Retinal pigment epithelial cell (primary cell): ENCODE data around the gene HOXA10.

Source experiments
- DNase-seq: peaks from one replicate; pipeline ENCODE4 v3.0.0-alpha.2; 2010; ENCODE audit warnings: low read depth
- H3K4me3 ChIP-seq: 2 replicates; pipeline ENCODE4 v1.5.1; 2011; ENCODE audit warnings: mild to moderate bottlenecking, low read length, control low read depth, moderate library complexity
- TF ChIP-seq, protein P1 (sequence below): conservative IDR thresholded peaks from 2 replicates; pipeline ENCODE4 v1.5.1; 2011; ENCODE audit warnings: low read depth, low read length, control low read depth, inconsistent platforms

HOXA10 gene

GRCh38 chr7:27129729-27130539 lies 44.2 kb downstream of the HOXA10 start:
- TF ChIP-seq, protein P1, sequence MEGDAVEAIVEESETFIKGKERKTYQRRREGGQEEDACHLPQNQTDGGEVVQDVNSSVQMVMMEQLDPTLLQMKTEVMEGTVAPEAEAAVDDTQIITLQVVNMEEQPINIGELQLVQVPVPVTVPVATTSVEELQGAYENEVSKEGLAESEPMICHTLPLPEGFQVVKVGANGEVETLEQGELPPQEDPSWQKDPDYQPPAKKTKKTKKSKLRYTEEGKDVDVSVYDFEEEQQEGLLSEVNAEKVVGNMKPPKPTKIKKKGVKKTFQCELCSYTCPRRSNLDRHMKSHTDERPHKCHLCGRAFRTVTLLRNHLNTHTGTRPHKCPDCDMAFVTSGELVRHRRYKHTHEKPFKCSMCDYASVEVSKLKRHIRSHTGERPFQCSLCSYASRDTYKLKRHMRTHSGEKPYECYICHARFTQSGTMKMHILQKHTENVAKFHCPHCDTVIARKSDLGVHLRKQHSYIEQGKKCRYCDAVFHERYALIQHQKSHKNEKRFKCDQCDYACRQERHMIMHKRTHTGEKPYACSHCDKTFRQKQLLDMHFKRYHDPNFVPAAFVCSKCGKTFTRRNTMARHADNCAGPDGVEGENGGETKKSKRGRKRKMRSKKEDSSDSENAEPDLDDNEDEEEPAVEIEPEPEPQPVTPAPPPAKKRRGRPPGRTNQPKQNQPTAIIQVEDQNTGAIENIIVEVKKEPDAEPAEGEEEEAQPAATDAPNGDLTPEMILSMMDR = no peak
- H3K4me3 ChIP-seq = no peak overlapping the region
- DNase-seq = no peak

DNA sequence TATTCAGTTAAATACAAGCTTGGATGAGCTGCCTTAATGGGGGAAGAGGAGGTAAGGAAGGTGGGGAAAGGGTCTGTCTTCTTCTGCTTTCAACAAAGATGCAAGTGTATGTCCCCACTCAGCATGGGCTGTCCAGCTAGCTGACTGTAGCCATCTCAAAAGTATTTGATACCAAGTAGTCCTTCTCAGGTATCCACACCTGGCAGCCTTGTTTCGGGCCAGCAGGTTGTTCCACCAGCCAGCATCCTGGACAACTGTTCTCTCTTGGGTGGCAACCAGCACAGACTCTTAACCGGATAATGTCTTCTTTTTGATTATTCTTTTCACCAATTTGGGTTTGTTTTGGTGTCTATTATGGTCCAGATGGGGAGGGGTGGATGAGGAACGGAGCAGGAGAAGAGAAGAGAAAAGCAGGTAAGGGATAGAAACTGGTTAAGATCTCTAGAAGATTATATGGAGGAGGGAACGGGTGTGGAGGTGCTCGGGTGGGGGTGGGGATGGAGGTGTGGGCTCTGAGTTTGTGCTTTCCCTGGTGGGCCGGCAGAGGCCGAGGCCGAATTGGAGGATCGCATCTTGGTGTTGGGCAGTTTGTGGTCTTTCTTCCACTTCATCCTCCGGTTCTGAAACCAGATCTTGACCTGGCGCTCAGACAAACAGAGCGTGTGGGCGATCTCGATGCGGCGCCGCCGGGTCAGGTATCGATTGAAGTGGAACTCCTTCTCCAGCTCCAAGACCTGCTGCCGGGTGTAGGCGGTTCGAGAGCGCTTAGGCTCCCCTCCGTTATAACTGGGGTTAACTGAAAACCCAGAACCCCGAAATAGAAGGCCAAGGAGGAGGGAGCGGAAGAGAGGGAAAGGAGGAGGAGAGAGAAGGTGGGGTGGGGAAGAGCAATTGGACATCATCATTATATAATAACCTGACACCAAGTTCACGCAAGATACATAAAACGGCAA lies 45.1 kb downstream of the HOXA10 start:
- TF ChIP-seq, protein P1 = no peak
- no peak for DNase-seq
- H3K4me3 ChIP-seq = no peak overlapping the region

DNA sequence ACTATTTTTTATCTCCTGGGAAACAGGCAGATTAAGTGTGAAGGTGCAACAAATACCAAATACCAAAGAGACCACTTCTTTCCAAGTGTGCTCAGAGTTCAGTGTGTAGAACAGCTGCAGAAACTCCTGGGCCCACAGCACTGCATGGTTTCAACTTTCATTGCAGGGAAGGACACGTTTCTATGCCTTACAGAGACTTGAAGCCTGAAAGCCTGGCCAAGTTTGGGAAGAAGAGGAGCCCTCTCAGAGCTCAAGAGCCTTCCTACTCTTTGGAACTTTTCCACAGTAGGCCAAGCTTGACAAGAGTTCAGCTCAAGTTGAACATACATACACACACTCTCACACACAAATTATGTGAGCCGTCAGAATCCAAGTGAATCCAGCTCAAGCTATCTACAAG lies 46.1 kb downstream of the HOXA10 start:
- no peak for DNase-seq
- no peak overlapping the region for H3K4me3 ChIP-seq
- TF ChIP-seq, protein P1 = no peak

- TF ChIP-seq, protein P1 = no peak
- no peak for DNase-seq
- no peak overlapping the region for H3K4me3 ChIP-seq
Observed at GRCh38 chr7:27126596-27127327, 47.4 kb downstream of the HOXA10 start.

GRCh38 chr7:27125986-27126394 lies 48.1 kb downstream of the HOXA10 start:
- TF ChIP-seq, protein P1 = no peak
- no peak for DNase-seq
- no peak overlapping the region for H3K4me3 ChIP-seq

- H3K4me3 ChIP-seq = no peak overlapping the region
- no peak for DNase-seq
- TF ChIP-seq, protein P1 = no peak
Observed at GRCh38 chr7:27124902-27125689, 49.0 kb downstream of the HOXA10 start.
